Stomach smooth muscle (tissue), 2 donors: Measurements from ENCODE around the gene NRXN3.

Experiments used
- H3K27ac ChIP-seq: one replicate; pipeline ENCODE4 v1.7.0; 2013; ENCODE audit warnings: mild to moderate bottlenecking, low read length, inconsistent platforms
- H3K27me3 ChIP-seq, 2 donors: one replicate each; pipeline ENCODE4 v1.7.0; 2013; ENCODE audit warnings: low read length in 2 of 2; ENCODE audit not compliant: insufficient read depth in 2 of 2, control insufficient read depth in 1 of 2
- H3K36me3 ChIP-seq, 2 donors: one replicate each; pipeline ENCODE4 v1.7.0; 2013; ENCODE audit warnings: low read length in 2 of 2; ENCODE audit not compliant: control insufficient read depth in 2 of 2, insufficient read depth in 2 of 2
- H3K4me1 ChIP-seq: one replicate; pipeline ENCODE4 v1.7.0; 2013; ENCODE audit warnings: low read length; ENCODE audit not compliant: control insufficient read depth, insufficient read depth
- H3K4me3 ChIP-seq, 2 donors: one replicate each; pipeline ENCODE4 v1.7.0; 2013; ENCODE audit warnings: low read length in 2 of 2
- H3K9ac ChIP-seq, 2 donors: one replicate each; pipeline ENCODE4 v1.7.0; 2013; ENCODE audit warnings: low read length in 2 of 2, mild to moderate bottlenecking in 1 of 2
- H3K9me3 ChIP-seq, 2 donors: one replicate each; pipeline ENCODE4 v1.7.0; 2013; ENCODE audit warnings: low read length in 2 of 2; ENCODE audit not compliant: control insufficient read depth in 2 of 2
- donor health status: healthy.
- donor health status: Pancreatic carcinoma.

NRXN3 gene

DNA sequence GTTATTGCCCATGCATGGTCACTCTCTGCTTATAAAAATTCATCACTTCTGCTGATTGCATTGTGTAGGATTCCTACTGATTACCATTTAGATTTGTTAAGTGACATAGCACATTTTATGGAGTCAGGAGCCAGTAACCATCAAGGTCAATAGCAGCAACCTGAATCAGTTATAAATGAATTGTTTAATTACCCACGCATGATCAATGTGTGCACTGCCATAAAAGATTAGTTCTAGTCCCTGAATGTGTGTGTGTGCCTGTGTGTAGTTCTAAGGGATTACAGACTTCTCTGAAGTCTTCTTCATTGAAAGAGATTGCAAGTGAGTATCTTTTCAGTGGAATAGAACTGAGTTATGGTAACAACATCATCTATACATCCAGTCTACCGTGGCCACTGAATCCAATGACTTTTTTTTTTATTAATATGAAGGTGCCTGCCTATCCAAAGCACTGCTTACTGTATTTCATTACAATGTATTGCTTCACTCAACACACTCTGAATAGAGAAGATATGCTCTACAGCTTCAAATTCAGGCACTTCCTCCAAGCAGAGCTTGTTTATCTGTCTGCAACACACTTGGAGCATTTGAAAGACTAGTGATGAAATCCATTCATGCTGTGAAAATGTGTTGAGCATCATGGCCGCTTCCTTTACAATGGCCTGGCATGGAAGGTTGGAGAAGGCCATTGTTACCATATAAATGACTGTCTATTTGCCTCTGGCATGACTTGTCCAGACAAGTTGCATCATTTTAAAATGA is 1659.4 kb downstream of the NRXN3 start:
- H3K27me3 ChIP-seq = no peaks in the 10 kb centered on the region

DNA sequence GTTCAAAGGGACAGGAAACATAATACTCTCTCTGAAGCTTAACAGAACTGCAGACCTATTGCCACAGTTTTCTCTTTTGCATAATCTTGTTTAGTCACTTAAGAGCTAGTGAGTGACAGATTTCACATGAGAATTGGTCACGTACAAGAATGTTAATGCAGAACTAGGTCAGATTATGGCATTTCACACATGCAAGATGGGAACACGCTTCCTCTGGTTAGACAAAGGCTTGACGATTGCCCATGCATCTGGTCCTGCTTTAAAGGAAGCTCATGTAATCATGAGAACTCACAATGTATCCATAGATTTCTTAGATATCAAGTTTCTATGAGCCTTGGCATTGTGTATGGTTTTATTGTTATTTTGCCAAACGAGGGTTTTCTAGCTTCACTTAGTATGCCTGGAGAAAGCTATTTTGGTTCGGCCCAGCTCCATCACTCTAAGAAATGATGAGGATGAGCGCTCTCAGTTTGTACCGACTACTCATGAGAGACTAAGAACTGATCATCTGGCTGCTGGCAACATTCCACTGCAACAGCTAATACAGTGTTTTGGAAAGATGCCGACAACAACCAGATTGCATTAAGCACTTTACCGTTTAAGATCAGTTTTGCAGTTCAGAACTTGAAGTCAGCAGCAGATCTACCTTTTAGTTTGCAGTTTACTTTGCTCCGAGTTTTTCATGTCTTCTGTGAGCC is 1661.2 kb downstream of the NRXN3 start:
- Histone ChIP-seq H3K36me3 (no peaks in the 10 kb centered on the region), H3K9me3 (no peaks in the 10 kb centered on the region)

More for the DNA sequence above, 1659.4 kb downstream of the NRXN3 start:
- Histone ChIP-seq H3K9ac (no peak overlapping the region), H3K4me1 (no peaks in the 10 kb centered on the region), H3K9me3 (no peaks in the 10 kb centered on the region), H3K27ac (no peak overlapping the region), H3K36me3 (no peaks in the 10 kb centered on the region), H3K4me3 (no peak overlapping the region)

DNA sequence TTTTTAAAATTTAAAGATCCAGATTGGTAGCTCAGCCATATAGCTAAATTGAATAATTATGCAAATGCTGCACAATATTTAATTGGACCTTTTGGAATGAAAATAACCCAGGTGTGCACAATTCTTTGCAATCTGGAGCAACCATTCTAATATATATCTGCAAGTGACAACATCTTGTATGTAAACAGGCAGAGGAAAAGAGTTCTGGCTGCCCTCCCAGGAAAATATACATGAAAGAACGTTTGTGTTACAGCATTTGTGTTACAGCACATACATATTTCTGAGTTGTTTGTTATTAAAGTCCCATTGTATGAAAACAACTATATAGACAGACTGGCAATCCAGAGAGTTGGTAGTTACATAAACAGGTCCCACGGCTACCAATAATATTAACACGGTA is 1663.6 kb downstream of the NRXN3 start:
- Histone ChIP-seq H3K9ac (no peak overlapping the region), H3K27ac (no peak overlapping the region), H3K4me3 (no peak overlapping the region), H3K9me3 (no peaks in the 10 kb centered on the region), H3K27me3 (no peaks in the 10 kb centered on the region), H3K36me3 (no peaks in the 10 kb centered on the region), H3K4me1 (no peaks in the 10 kb centered on the region)

More for the DNA sequence above, 1661.2 kb downstream of the NRXN3 start:
- Histone ChIP-seq H3K4me3 (no peak overlapping the region), H3K4me1 (no peaks in the 10 kb centered on the region), H3K9ac (no peak overlapping the region), H3K27ac (no peak overlapping the region), H3K27me3 (no peaks in the 10 kb centered on the region)

DNA sequence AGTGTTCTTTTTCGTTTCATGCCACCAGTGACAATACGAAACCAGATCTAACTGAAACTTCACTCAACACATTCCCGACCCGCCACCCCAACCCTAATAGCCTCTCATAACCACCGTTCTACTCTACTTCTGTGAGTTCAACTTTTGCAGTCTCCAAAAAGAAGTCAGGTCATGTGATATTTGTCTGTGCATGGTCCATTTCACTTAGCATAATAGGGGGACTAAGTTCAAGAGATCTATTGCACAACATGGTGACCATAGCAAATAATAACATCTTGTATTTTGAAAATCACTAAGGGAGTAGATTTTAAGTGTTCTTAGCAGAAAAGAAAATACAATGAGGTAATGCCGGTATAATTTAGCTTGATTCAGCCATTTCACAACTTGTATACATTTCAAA is 1664.7 kb downstream of the NRXN3 start:
- H3K4me1 ChIP-seq = no peaks in the 10 kb centered on the region
- H3K9ac ChIP-seq = no peak overlapping the region
- H3K36me3 ChIP-seq = no peaks in the 10 kb centered on the region
- H3K9me3 ChIP-seq = no peaks in the 10 kb centered on the region
- no peak overlapping the region for H3K4me3 ChIP-seq
- H3K27ac ChIP-seq = no peak overlapping the region
- H3K27me3 ChIP-seq = no peaks in the 10 kb centered on the region

DNA sequence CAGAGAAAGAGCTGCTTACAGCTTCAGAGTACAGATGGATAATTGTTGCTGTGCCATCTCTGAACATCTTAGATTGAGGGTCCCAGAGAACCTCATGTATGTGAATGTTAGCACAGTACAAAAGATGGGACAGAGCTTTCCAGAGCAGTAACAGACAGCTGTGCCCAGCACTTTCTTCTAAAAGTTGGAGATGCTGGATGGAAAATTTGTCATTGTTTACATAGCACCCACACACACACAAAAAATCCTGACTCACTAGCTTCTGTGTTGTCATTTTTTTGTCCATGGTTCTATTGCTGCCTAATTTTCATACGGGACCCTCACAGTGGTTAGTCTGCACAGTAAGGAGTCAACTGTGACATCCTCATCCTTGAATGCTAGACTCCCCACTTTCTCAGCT is 1666.4 kb downstream of the NRXN3 start:
- Histone ChIP-seq H3K9me3 (no peaks in the 10 kb centered on the region), H3K9ac (no peak overlapping the region), H3K27ac (no peak overlapping the region), H3K36me3 (no peaks in the 10 kb centered on the region), H3K27me3 (no peaks in the 10 kb centered on the region), H3K4me3 (no peak overlapping the region), H3K4me1 (no peaks in the 10 kb centered on the region)

DNA sequence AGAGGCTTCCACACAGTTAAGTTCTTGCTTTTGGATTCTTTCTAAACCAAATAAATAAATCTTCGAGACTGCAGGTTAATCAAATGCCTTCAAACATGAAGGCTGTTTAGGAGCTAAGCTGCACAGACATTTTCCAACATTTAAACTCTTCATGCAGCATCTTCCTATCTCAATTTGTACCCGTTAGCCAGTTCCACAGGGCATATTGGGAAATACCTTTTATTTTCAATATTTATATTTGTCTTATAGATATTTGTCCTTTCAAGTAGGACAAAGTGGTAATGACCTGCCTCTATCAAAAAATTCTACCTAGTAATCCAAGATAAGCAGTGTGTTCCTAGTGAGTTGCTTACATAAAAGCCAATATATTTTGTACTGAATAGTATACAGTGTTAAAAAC is 1667.5 kb downstream of the NRXN3 start:
- H3K9ac ChIP-seq = no peak overlapping the region
- no peaks in the 10 kb centered on the region for H3K4me1 ChIP-seq
- no peaks in the 10 kb centered on the region for H3K36me3 ChIP-seq
- H3K27me3 ChIP-seq = no peaks in the 10 kb centered on the region
- no peak overlapping the region for H3K4me3 ChIP-seq
- no peak overlapping the region for H3K27ac ChIP-seq
- H3K9me3 ChIP-seq = no peaks in the 10 kb centered on the region

DNA sequence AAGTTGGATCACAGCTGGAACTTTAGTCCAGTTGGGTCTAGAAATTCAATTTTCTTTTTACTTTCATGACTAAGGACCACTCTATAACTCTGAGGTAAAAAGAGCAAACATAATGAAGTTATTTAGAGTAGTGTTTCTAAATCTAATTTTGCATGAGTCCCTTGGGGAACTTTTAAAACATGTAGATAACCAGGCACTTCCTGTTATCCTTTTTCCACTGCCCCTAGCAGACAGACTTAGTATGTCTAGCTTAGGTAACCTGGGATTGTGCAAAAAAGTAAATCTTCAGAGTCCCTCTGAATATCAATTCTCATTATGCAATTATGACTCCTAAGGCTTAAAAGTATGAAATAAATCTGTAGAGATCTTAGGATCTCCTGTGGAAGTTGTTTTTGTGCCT is 1669.9 kb downstream of the NRXN3 start:
- Histone ChIP-seq H3K4me3 (no peak overlapping the region), H3K4me1 (no peaks in the 10 kb centered on the region), H3K27ac (no peak overlapping the region), H3K9ac (no peak overlapping the region), H3K9me3 (no peaks in the 10 kb centered on the region), H3K27me3 (no peaks in the 10 kb centered on the region), H3K36me3 (no peaks in the 10 kb centered on the region)

DNA sequence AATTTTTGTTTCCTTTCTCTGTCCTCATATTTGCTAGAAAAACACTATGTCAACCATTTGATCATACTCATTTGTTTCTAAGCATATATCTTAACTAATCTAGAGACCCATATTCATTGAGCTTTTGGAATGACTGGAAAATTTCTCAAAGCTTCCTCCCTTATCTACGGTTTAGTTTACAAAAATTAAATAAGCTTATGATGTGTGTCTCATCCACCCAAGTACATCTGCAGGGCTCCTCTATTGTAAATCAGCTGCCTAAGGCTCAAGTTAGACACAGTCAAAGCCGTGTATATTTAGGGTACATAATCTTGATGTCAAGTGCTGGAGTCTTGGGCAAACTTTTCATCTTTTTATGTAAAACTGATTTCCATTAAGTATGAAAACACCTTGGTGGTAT is 1670.7 kb downstream of the NRXN3 start:
- Histone ChIP-seq H3K4me1 (no peaks in the 10 kb centered on the region), H3K36me3 (no peaks in the 10 kb centered on the region), H3K27me3 (no peaks in the 10 kb centered on the region), H3K9me3 (no peaks in the 10 kb centered on the region), H3K27ac (no peak overlapping the region), H3K9ac (no peak overlapping the region), H3K4me3 (no peak overlapping the region)

DNA sequence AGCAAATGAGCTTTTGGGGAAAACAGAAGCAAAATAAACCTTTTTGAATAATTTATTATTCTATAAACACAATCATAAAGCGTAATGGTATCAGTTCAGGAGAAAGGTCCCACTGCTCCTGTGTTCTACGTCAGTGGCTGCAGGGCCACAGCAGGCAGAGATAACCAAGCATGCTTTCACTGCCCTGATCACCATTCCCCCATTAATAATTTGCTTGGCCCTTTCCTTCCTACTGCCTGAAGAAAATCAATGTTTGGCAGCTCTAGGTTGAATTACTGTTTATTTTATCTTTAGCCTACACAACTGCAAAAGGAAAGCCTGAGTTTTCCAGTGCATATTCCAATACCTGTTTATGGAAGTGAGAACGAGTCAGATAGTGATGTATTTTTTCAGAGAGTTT is 1671.3 kb downstream of the NRXN3 start:
- Histone ChIP-seq H3K27ac (no peak overlapping the region), H3K9ac (no peak overlapping the region), H3K27me3 (no peaks in the 10 kb centered on the region), H3K4me1 (no peaks in the 10 kb centered on the region), H3K36me3 (no peaks in the 10 kb centered on the region), H3K9me3 (no peaks in the 10 kb centered on the region), H3K4me3 (no peak overlapping the region)

DNA sequence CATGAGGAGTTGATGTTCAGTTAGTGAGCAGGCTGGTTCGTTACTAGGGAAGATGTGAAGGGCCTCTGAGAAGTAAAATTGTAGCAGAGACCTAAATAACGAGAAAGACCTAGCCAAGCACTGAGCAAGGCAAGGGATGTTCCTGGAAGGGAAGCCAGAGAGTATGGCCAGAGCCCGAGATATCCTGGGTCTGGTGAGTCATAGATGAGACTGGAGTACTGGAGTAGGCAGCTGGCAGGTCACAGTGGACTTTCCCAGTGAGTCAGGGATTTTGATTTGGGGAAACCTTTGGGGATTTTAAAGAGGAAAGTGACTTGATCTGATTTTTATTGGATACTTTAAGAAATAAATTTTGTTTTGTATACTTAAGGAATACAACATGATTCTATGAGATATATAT is 1672.1 kb downstream of the NRXN3 start:
- no peaks in the 10 kb centered on the region for H3K9me3 ChIP-seq
- H3K36me3 ChIP-seq = no peaks in the 10 kb centered on the region
- H3K27me3 ChIP-seq = no peaks in the 10 kb centered on the region
- no peak overlapping the region for H3K9ac ChIP-seq
- no peak overlapping the region for H3K4me3 ChIP-seq
- H3K27ac ChIP-seq = no peak overlapping the region
- H3K4me1 ChIP-seq = no peaks in the 10 kb centered on the region
